MM.1S (cell line): ENCODE measurements around the gene PSMB11.

Experiments used
- EZH2 ChIP-seq: fragments of 300-600 bp; sonication (generic); optimal IDR thresholded peaks from 2 replicates; pipeline ENCODE3; 2017; ENCODE audit warnings: low read depth, mild to moderate bottlenecking, antibody characterized with exemption, low read length, mixed read lengths
- EZH2phosphoT487 ChIP-seq: fragments of 300-600 bp; sonication (generic); IDR thresholded peaks from 2 replicates; pipeline ENCODE4 v1.6.1; 2018; ENCODE audit warnings: antibody characterized with exemption, low read length
- TF ChIP-seq, protein P1 (sequence below): fragments of 300-600 bp; sonication (generic); IDR thresholded peaks from 2 replicates; pipeline ENCODE4 v1.5.1; 2016; ENCODE audit warnings: antibody characterized with exemption, low read length, mixed read lengths

DNA sequence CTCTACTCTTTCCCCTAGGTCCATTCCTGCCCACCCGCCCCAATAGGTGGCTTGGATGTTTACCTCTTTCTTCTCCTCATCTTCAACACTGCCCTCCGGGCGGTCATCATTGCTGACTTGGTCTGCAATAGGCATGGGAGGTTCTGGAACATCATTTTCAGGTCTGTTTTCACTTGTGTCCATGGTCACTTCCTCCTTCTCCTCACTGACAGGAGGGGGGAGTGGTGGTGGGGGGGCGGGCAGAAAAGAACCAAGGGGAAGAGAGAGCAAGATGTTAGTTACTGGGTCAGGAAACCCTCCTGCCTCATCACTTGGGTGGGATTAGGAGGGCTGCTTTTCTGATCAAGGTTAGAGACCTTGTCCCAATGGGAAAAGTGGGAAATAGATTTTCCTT lies 27.4 kb downstream of the PSMB11 start:
- TF ChIP-seq, protein P1, sequence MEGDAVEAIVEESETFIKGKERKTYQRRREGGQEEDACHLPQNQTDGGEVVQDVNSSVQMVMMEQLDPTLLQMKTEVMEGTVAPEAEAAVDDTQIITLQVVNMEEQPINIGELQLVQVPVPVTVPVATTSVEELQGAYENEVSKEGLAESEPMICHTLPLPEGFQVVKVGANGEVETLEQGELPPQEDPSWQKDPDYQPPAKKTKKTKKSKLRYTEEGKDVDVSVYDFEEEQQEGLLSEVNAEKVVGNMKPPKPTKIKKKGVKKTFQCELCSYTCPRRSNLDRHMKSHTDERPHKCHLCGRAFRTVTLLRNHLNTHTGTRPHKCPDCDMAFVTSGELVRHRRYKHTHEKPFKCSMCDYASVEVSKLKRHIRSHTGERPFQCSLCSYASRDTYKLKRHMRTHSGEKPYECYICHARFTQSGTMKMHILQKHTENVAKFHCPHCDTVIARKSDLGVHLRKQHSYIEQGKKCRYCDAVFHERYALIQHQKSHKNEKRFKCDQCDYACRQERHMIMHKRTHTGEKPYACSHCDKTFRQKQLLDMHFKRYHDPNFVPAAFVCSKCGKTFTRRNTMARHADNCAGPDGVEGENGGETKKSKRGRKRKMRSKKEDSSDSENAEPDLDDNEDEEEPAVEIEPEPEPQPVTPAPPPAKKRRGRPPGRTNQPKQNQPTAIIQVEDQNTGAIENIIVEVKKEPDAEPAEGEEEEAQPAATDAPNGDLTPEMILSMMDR, result no peak
- TF ChIP-seq EZH2, result no peak
- TF ChIP-seq EZH2phosphoT487, result no peak
